GM12874 (cell line): ENCODE results near the gene GFRA1.

Experiments used
- TF ChIP-seq, protein P1 (sequence below): IDR thresholded peaks from 2 replicates; pipeline ENCODE4 v1.5.1; 2011; ENCODE audit warnings: low read depth, mild to moderate bottlenecking, control low read depth, low read length, moderate library complexity; ENCODE audit not compliant: insufficient read depth

Gene GFRA1

DNA sequence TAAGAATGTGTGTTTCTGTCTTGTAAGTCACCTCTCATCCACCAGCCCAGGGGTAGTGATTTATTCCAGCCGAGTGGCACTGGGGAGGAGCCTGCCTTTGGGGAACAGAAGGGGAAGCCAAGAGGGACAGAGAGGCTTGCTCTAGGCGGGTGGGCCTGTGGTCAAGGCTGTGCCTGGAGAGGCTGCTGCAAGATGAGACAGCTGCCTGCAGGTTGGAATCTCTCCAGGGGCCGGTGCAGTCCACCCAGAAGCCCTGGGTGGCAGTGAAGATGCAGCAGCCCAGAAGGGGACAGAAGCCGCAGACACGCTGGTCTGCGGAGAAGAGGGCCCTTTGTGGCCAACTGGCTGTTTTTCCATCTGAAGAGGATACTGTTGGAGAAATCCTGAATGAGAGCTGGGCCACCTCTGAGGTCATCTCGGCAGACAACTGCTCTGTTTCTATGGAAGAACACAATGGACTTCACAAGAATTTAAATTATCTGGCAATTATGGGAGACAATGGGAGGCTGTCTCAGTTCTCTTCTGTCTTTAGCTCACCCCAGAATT is 175.7 kb downstream of the GFRA1 start:
- TF ChIP-seq, protein P1, sequence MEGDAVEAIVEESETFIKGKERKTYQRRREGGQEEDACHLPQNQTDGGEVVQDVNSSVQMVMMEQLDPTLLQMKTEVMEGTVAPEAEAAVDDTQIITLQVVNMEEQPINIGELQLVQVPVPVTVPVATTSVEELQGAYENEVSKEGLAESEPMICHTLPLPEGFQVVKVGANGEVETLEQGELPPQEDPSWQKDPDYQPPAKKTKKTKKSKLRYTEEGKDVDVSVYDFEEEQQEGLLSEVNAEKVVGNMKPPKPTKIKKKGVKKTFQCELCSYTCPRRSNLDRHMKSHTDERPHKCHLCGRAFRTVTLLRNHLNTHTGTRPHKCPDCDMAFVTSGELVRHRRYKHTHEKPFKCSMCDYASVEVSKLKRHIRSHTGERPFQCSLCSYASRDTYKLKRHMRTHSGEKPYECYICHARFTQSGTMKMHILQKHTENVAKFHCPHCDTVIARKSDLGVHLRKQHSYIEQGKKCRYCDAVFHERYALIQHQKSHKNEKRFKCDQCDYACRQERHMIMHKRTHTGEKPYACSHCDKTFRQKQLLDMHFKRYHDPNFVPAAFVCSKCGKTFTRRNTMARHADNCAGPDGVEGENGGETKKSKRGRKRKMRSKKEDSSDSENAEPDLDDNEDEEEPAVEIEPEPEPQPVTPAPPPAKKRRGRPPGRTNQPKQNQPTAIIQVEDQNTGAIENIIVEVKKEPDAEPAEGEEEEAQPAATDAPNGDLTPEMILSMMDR: no peak

DNA sequence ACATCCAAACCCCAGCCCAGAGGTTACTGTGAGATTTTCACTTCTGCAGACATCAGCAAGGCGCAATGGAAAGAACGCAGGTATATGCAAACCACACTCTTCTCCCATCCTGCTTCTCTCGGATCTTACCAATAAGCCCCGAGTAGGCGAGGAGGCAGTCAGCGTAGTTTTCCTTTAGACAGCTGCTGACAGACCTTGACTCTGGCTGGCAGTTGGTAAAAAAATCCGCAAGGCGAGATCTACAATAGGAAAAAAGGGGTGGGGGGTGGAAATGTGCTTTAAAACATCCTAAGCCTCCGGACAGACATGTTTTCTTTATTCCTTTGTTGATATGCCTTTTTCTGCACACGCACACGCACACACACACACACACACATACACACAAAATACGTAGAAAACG is 176.5 kb downstream of the GFRA1 start:
- TF ChIP-seq, protein P1: no peak

DNA sequence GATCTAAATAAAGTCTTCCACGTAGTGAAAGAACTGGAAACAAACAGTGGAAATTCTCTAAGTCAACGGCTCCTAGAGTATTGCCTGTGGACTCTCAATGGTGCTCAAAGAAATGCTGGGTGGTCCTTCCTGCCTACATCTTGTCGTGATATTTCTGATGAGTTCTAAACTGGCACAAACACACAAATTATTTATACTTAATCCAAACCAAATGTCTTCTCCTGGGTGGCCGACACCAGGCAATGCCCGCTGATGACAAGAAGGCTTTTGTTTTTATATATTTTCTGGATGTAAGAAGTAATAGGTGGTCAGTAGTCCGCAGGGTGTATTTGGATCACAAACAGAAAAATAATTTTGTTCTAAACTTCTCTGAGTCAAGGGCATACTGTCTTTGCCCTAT is 178.7 kb downstream of the GFRA1 start:
- TF ChIP-seq, protein P1: no peak

DNA sequence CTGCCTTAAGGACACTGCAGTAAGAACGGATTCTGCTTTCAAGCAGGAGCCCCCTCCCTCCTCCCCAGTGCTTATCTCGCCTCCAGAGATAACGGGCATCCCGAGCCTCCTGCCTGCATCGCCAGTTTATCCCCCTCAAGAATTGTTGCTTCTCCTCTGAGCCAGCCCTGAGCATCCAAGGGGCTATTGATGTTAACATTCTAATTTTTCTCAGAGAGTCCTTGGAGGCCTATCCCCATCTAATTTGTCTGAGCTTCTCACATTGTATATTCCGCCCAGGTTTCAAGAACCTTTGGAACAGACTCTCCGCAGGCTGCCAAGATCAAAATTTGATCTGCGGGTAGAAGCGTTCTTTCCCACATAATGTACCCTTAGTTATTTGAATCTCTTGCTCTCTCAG is 180.0 kb downstream of the GFRA1 start:
- TF ChIP-seq, protein P1: no peak

DNA sequence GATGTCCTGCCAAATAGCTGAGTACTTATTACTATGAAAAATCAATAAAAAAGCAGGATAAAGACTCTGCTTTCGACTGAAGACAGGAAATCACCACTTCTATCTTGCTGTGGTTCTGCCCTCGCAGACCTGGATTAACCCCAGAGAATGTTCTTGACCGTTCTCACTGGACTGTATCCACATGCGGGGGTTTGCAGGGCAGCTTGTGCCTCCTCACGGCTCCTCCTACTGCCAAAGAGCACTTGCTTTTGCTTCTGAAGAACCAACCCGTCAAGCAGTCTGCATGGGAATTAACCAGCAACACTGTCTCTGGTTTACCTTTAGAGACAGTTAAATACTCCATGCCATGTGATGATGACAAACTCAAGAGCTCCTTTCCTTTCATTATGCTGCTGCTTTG is 184.0 kb downstream of the GFRA1 start:
- TF ChIP-seq, protein P1: no peak

DNA sequence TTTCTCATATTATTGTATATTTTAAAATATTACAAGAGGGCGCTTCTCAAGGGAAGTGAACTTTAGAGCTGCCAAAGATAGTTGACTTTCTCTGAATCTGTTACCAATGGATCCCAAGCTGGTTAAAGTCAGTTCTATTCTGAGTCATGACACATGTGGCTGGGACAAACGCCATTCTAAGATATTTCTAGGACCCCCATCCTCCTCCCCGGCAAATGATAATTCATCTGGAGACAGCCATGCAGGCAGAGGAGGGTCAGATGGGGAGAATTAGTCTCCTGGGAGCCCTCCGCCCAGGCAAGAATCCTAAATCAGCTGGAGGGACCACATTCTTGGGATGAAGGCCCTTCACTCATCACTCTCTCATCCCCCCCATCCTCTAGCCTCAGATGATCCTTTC is 187.7 kb downstream of the GFRA1 start:
- TF ChIP-seq, protein P1: no peak

DNA sequence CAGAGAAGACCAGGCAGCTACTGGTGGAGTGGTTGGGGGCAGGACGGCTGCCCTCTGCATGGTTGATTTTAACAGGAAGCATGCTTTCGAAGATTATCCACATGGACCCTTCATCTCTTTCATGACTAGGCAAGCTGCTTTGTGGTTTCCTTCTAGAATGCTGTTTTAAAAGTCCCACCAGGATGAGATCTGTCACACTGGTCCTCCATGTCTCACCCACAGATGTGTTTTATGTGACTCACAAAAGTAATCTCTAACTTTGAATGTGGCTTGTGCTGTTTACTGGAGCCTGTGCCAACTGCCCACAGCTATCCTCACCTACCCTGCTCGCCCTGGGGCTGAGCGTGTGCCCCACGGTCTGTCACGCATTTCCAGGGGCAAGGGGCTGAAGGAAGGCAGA is 188.8 kb downstream of the GFRA1 start:
- TF ChIP-seq, protein P1: no peak

DNA sequence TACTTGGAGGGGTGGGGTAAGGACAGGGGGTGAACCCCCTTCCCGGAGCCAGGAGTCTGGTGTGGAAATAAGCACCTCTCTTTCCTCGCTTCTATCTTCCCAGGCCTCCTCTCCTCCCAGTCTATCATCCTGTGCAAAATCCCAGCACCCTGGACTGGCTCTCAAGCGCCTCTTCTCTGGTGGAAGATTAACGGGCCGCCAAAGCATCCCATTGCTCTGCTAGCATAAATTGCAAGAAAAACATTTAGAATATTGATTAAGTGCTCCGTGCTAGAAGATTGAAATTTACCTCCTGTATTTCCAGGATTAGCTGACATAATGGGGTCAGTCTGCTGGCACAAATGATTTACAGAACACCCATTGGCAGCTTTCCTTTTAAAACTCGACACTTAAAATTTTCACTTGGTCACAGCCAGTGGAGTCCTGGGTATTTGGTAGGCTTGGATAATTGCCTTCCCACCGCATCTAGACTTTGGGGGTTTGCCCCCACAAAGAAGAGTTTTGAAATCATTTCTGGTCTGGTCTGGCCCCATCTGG is 189.7 kb downstream of the GFRA1 start:
- TF ChIP-seq, protein P1: no peak
